Activated T-helper 1 cell treated with Interleukin-2 at 50 U/mL for 16 hours (primary cell): ENCODE results near the gene CDC42BPB.
"Not testable (repeated sequence)": the region's sequence is repeated elsewhere in the genome, so short reads cannot be mapped to it uniquely, and the experiment has no call there.

ENCODE experiments used
- DNase-seq: peaks from one replicate; pipeline ENCODE4 v3.0.0-alpha.2; 2020; ENCODE audit warnings: low read depth

Gene CDC42BPB

DNA sequence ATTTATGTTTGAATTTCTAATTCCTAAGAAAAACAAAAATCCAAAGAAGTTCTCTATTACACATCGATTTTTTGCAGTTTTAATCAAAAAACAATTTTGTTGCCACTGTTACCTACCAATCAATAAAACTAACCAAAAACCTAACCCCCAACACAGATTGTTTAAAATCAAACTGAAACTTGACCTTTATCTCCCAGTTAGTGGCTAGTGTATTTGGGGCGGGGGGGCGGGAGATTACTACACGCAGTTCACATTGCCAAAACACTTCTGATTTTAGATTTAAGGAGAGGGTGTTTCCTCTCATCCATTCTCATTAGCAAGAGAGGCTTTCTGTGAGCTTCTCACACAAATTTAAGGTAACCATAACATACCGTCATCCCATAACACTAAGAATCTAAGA is 6.4 kb downstream of the CDC42BPB start:
- no peak for DNase-seq

DNA sequence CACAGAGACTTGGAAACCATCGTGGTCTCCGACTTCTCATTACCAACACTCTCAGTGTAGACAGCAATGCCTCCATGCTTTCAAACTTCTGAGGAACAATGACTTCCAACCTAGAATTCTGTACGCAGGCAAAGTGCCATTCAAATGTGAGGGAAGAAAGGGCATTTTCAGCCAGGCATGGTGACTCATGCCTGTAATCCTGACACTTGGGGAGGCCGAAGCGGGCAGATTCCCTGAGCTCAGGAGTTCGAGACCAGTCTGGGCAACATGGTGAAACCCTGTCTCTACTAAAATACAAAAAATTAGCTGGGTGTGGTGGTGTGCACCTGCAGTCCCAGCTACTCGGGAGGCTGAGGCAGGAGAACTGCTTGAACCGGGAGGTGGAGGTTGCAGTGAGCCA is 9.9 kb downstream of the CDC42BPB start:
- not testable (repeated sequence) for DNase-seq

DNA sequence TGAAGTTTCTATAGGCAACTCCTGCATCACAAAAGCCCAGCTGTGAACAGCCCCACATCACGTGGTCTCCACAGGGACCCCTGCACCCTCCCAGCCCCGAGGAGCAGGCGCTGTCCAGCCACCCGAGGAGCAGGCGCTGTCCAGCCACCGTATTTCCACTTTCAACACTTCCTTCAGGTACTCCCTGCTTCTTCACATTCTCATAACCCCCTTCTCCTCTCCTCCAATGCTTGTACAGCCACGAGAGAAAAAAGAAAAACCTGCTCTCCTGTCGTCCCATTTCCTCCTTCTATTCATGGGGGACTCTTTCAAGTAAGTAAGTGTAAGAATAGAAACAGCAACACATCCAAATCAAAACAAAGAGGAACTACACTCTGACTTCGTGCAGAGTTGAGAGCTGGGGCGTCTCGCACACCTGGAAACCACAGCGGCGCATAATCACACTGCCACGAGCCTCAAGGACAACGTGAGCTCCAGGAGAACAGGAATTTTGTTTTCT is 11.9 kb downstream of the CDC42BPB start:
- no peak for DNase-seq

DNA sequence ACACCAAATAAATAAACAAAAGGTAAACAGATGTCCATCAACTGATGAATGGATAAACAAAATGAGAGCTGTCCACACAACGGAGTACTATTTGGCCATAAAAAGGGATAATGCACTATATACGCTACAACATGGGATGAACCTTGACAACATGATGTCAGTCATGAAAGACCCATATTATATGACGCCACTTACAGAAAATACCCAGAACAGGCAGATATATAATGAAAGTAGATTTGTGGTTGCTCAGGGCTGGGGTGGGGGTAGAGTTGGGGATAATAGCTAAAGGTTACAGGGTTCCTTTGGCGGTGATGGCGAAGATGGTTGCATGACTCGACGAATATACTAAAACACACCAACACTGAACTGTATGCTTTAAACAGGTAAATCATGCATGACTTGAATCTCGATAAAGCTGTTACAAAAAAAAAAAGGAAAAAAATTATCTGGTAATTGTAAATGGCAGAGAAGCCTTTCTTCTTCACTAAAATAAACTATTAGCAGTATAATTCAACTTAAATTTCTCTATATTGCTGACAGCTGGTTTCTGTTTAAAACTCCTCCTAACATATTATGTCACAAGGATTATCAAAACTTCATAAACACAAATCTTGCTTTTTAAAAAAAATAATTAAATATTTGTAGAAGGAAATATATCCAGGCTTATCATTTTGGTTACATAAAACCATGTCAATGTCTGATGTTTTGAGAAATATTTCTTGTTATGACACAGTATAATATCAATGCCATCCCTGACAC is 13.9 kb downstream of the CDC42BPB start:
- DNase-seq = no peak

DNA sequence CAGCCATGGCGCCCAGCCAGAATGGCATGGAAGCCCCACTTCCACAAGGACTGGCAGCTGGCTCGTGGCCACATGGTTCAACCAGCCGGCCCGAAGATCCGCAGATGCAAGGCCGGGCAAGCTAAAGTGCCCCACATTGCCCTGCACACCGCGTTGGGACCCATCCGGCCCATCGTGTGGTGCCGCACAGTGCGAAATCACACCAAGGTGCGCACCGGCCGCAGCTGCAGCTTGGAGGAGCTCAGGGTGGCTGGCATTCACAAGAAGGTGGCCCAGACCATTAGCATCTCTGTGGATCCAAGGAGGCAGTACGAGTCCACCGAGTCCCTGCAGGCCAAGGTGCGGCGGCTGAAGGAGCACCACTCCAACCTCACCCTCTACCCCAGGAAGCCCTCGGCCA is 15.9 kb downstream of the CDC42BPB start:
- no peak for DNase-seq

DNA sequence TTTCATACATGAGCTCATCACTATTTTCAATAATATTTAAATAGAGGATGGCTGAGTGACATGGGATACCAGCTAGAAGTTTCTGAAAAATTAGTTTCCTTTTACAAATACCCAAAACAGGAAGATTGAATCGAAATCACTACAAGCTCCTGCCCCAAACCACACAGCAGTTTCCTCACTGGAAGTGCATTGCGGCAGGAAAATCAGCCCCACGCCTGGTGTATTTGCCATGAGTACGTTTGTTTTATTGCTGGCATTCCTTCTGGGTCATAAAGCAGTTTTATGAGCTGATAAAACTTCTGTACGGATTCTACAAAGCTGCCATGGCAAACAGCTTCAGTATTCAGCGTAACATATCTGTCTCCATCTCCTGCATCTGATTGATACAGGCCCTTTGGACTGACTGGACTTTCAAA is 23.7 kb downstream of the CDC42BPB start:
- no peak for DNase-seq

DNA sequence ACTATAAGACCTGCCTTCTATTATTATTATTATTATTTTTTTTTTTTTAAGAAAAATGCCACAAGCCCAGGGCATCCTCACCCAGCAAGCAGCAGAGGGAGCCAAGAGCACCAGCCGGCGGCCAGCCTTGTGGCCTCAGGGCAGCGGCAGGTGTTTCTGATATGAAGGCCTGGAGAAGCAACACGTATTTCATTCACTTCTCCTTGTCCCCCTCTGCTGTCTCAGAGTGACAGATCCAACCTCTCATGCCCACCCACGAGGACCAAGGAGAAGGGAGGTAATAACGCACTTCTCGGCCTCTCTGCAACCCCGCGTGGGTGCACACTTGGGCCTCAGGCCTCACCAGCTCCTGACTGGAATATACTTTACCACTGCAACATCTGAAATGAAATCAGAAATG is 25.4 kb downstream of the CDC42BPB start:
- DNase-seq = no peak

DNA sequence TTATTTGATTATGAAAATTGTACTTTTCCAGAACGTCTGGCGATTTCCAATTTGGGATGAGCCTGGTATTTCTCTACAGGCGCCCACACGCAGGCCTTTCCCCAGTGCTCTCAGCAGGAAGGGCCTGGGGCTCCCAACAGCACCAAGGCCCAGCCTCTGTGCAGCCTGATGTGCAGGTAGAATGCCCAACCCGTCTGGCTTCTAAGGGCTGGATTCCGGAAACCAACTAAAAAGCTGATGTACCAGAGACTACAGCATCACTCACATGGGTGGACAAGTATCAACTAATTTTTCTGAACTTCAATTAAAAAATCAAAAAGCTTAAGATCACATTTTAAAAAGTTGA is 25.8 kb downstream of the CDC42BPB start:
- DNase-seq = no peak

DNA sequence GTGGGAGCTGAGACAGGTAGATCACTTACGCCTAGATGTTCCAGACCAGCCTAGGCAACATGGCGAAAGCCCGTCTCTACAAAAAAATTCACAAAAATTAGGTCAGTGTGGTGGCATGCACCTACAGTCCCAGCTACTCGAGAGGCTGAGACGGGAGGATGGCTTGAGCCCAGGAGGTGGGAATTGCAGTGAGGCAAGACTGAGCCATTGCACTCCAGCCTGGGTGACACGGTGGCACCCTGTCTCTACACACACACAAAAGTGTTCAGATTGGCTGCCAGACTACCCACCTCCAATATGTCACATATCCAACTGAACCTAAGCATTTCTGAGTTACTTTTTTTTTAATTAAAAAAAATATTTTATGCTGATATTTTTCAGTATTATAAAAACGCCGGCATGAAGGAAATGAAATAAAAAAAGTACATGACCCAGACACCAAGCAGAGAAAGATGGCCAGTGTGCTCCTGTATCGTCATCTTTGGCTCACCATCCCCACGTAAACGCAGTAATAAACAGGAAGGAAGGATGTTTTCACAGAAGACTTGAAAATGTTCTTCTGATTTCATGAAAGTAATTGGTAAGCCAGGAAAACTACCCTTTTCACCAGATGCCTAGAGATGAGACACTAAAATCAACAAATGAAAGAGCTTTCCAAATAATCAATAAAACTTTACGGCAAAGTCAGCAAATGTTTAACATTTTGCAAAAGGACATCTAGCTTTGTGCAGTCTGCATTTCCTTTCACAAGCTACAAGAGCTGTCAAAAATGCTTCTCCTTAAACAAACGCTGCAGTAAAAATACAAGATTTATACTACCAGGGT is 26.4 kb downstream of the CDC42BPB start:
- no peak for DNase-seq

DNA sequence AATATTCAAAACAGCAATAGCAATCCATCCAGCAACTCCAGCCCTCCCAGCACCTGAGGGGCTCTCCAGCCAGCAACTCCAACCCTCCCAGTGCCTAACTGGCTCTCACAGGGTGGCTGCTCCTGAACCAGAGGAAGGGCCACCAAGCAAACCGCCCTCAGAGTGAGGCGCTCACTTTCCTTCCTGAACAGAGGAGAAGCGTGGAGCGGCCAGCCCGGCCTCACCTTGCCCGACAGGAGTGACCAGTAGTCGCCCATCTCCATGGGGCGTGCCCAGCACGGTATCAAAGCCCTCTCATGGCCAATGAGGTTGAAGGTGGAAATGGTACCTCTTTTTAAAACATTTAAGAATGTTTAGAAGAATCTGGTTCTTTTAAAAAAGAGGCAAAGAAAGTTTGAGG is 27.4 kb downstream of the CDC42BPB start:
- no peak for DNase-seq

DNA sequence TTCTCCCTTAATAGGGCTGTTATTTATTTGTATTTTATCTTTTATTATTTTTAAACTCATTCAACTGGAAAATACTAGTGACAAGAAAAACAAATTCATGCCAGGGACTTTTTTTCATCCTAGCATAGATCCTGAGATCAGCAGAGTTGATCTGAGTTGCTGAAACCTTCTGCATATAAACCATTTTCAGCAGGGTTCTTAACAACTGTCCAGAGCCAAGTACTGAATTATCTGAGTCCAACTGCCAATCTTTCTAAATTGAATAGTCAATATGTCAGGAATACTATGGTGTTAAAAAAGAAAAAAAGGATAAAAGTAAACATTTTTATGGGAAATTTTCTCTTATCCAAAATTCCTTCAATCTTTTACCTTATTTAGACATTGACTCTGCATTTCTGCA is 28.6 kb downstream of the CDC42BPB start:
- DNase-seq = no peak

DNA sequence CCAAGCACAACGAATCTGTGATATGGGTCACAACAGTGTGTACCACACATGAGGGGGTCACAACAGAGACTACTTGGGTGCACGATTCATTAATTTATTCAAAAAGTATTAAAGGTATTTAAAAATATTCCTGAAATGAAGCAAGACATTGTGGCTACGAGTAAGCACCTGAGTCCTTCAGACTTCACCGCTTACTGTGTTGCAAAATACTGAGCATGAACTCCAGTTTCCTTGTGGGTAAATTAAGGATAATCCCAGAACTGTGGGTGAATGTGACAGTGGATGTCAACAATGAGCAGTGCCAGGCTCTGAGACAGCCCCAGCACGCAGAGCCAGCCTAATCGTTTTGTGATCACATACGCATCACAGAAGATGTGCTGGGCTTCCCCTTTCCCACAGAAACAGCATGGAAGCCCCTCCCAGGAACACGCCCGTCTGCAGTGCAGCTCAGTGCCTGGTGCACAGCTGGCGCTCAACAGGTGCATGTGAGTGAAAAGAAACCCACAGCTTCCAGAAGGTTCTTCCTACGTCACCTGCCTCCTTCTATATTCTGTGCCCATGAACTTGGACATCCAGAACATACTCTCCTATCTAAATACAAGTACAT is 29.1 kb downstream of the CDC42BPB start:
- DNase-seq = no peak

DNA sequence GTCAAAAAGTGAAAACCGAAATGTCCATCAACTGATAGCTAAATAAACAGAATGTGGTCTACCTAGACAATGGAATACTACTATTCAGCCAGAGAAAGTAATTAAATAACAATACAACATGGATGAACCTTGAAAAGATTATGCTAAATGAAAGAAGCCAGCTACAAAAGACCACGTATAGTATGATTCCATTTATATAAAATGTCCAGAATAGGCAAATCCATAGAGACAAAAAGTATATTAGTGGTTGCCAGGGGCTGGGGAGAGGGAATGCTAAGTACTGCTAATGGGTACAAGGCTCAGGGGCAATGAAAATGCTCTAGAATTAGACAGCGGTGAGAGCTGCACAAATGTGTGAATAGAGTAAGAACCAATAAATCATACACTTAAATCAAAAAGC is 29.9 kb downstream of the CDC42BPB start:
- no peak for DNase-seq

DNA sequence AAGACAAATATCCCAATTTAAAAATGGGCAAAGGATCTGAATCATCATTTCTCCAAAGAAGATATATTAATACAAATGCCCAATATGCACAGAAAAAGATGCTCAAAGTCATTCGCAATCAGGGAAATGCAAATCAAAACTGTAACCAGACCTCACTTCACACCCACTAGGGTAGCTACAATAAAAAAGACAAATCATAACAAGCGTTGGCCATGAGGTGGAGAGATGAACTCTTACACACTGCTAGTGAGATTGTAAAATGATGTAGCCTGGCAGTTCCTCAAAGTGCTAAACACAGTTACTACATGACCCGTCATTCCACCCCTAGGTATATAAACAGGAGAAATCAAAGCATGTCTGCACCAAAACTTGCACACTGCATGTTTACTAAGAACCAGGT is 30.4 kb downstream of the CDC42BPB start:
- DNase-seq = no peak

DNA sequence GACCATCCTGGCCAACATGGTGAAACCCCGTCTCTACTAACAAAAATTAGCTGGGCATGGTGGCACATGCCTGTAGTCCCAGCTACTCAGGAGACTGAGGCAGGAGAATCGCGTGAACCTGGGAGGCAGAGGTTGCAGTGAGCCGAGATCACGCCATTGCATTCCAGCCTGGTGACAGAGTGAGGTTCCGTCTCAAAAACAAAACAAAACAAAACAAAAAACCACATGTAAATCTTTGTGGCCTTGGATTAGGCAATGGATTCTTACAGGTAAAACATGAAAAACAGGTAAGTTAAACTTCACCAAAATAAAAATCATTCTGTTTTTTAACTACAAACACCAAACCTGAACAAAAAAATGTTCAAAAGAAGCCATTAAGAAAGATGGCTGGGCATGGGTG is 31.2 kb downstream of the CDC42BPB start:
- not testable (repeated sequence) for DNase-seq

DNA sequence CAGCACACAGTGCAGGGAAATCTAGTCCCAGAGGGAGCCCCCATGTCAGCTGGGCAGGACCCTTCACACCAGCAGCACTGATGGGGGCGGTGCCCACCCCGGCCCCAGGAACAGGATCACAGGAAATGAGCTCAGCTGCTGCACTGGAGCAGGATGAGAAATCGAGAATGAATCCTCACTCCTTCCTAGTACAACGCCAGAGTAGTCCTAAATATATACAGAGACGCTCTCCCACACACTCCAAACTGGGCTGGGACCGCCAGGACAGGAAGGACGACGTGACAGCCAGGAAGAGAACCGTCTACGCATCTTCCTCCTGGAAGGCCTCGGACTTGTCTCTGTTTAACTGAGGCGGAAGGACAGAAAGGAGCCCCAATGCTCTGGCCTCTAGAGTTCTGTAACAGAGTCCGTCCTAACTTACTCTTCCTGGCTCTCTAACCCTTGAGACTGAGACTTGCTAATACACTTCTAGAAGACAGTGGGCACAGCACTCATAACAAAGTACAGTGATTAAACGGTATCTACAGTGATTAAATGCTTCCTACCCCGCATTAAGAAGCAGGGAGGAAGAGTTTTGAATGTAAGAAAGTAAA is 33.4 kb downstream of the CDC42BPB start:
- no peak for DNase-seq

DNA sequence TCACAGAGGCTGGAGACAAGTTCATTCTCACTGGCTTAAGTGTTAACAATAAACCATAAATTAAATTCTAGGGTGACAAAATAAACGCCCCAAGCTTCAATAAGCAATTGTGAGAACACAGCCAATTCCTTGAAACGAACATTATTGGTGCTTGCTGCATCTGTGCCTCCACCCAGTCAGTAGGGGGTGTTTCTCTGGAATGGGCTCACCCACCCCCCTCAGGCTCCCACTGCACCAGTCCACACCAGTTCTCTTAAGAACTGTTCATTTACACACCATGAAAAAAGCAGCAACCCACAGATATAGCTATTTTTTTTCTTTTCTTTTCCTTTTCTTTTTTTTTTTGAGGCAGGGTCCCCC is 34.7 kb downstream of the CDC42BPB start:
- no peak for DNase-seq

DNA sequence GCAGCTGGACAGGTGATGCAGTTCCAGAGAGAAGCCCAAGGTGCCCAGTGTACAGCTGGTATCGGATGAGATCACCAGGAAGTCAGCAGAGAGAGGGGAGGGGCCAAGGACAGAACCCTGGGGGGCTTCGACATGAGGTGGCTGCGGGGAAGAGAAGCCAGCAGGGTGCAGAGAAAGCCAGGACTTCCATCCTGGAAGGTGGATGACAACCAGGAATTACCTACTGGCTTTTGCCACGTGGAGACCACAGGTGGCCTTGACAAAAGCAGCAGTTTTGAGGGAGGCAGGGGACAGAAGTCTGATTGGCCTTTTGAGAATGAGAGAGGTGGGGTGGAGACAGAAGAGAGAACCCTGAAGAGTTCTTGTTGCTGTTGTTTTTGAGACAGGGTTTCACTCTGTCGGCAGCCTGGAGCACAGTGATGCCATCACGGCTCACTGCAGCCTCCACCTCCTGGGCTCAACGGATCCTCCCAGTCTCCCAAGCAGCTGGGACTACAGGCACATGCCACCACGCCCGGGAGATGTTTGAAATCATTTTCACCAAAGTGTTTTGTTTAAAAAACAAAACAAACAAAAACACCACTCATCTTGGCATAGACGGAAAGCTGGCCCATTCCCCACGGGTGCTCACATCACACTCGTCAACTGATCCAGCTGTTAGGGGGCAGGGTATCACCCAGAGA is 35.2 kb downstream of the CDC42BPB start:
- no peak for DNase-seq

DNA sequence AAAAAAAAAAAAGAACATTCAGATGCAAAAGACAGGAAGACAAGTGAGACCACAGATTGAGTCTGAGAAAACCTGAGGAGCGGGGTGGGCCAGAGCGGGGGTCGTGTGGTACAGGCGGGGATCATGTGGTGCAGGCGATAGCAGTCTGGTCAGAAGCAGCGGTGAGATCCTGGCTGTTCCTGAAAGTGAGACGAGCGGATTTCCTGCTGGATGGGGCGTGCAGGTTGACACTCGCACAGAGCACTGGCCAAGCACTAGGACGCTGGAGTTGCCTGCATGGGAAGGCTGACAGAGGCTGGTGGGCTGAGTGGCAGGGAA is 35.7 kb downstream of the CDC42BPB start:
- DNase-seq = no peak

DNA sequence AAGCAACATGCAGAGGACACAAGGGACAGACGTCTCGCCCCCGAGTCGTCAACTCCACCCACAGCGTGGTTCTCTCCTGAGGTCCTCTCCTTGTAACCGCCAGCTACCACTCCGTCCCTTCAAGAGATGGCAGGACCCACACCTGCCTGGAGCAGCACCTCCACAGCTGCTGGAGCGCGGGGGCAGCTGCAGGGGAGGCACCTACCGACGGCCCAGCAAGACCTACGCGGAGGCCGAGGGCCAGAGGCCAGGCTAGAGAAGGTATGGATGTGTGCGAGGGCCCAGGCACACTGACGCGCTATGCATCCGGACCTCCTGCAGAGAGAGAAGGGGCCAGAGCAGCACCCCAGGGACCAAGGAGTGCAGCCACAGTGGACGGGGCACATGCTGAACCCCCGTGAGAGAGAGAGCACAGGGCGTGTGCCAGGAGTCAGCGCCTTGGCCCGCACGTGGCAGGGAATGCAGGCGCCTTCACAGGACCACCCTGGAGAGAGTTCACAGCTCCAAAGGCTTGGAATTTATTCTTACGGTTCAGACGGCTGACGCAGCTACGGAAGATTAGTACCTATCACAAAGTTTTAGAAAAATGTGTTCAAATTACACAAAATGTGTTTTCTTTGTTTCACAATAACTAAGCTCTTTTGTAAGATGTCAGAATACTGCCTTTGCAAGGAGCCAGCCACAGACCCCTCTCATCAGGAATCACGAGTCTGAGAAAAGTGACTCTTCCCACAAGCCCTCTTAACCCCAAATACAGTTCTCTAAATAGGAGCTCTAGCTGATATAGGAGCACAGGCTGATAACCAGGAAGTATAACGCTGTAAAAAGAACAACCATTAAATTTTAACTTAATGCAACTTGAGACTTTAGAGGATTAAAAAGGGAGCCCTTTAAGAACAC is 36.8 kb downstream of the CDC42BPB start:
- DNase-seq = no peak

DNA sequence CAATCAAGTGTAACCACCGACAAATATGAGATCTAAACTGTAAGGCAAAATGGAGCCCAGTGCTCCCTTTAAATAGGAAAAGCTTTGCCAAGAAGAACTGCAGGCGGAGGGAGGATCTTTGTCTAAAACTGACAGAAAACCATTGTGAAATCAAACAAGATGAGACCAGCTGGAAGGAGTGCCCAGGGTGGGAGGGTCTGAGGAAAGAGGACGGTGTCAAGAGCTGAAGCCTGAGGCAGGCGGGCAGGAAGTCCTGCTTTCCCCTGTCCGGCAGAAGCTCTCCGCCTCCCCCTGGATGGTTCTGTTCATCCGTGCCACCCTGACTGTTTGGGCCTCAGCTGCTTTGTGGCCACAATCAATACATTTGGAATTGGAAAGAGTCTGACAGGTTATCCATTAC is 37.5 kb downstream of the CDC42BPB start:
- DNase-seq = no peak
